NCI-H146 treated with DMSO at 0.1 percent for 48 hours (cell line): Measurements from ENCODE around the gene MMP17.
A peak's percentile ranks its signal among the peaks of the same experiment; 100 is the strongest.
"Not testable (repeated sequence)": the region's sequence is repeated elsewhere in the genome, so short reads cannot be mapped to it uniquely, and the experiment has no call there.

Source experiments
- DNase-seq: peaks from one replicate; lab custom pipeline; 2025; ENCODE audit not compliant: unreplicated experiment; lab: John Stamatoyannopoulos, UW

Gene MMP17

GRCh38 chr12:131862994-131863710 is 35.0 kb downstream of the MMP17 start:
- DNase-seq = no peak

GRCh38 chr12:131863711-131864396 is 35.7 kb downstream of the MMP17 start:
- no peak for DNase-seq

GRCh38 chr12:131864469-131864868 is 36.3 kb downstream of the MMP17 start:
- DNase-seq = no peak

- no peak for DNase-seq
Observed at GRCh38 chr12:131865180-131865875, 37.1 kb downstream of the MMP17 start.

- no peak for DNase-seq
Observed at GRCh38 chr12:131867471-131867870, 39.3 kb downstream of the MMP17 start.

- no peak for DNase-seq
Observed at GRCh38 chr12:131867891-131868675, 39.9 kb downstream of the MMP17 start.

GRCh38 chr12:131869871-131870418 is 41.8 kb downstream of the MMP17 start:
- peak; percentile 62 for DNase-seq

GRCh38 chr12:131871677-131872076 is 43.5 kb downstream of the MMP17 start:
- no peak for DNase-seq

GRCh38 chr12:131872154-131873051 is 44.2 kb downstream of the MMP17 start:
- DNase-seq = no peak

GRCh38 chr12:131873293-131873692 is 45.1 kb downstream of the MMP17 start:
- no peak for DNase-seq

- not testable (repeated sequence) for DNase-seq
Observed at GRCh38 chr12:131874972-131875371, 46.8 kb downstream of the MMP17 start.

GRCh38 chr12:131877216-131877615 is 49.0 kb downstream of the MMP17 start:
- DNase-seq = not testable (repeated sequence)

- not testable (repeated sequence) for DNase-seq
Observed at GRCh38 chr12:131878436-131878835, 50.2 kb downstream of the MMP17 start.

GRCh38 chr12:131882804-131883520 is 54.8 kb downstream of the MMP17 start:
- DNase-seq = no peak

- DNase-seq = no peak
Observed at GRCh38 chr12:131883521-131883900, 55.3 kb downstream of the MMP17 start.

- DNase-seq = not testable (repeated sequence)
Observed at GRCh38 chr12:131885076-131885475, 56.9 kb downstream of the MMP17 start.

GRCh38 chr12:131885543-131886057 is 57.4 kb downstream of the MMP17 start:
- DNase-seq = no peak

- not testable (repeated sequence) for DNase-seq
Observed at GRCh38 chr12:131891722-131892121, 63.5 kb downstream of the MMP17 start.
